Activated effector memory CD4-positive, alpha-beta T cell treated with Interleukin-2 at 50 U/mL for 16 hours (primary cell): ENCODE results near the gene INSYN2B.

ENCODE experiments used
- DNase-seq: peaks from one replicate; pipeline ENCODE4 v3.0.0-alpha.2; 2020

The INSYN2B gene

DNA sequence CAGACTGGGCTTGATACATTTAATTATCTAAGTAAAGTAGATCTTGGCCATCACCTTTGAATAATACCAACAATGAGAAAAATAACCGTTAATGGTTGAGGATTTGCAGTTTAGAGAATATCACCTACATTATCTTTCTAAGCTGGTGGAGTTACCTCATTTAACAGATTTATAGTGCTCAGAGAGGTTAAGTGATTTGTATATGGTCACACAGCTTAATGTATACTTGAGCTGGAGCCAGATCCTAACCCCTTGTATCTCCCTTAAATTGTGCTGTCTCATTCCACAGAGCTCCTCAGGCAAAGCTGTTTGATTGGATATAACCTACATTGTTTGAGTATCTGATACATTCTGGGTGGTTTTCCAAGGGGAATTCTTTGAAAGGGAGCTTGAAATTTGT, 57.8 kb downstream of the INSYN2B start:
- DNase-seq, result no peak

DNA sequence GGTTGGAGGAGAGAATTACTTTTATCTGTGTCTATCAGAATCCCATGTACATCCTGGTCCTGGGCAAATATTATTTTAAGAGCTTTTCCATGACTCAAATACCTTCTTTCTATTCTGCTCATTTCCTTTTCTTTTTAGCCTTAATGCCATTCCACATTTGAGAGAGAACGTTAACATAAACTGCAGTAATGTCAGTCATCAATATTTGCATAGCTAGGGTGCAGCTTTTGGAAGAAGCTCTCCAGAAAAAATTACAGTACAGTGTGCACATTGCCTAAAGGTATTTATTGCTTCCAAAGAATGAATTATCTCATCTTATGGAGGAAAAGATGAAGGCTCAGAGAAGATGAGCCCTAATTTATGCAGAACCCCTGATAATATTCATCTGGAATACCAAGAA, 58.3 kb downstream of the INSYN2B start:
- DNase-seq, result no peak

DNA sequence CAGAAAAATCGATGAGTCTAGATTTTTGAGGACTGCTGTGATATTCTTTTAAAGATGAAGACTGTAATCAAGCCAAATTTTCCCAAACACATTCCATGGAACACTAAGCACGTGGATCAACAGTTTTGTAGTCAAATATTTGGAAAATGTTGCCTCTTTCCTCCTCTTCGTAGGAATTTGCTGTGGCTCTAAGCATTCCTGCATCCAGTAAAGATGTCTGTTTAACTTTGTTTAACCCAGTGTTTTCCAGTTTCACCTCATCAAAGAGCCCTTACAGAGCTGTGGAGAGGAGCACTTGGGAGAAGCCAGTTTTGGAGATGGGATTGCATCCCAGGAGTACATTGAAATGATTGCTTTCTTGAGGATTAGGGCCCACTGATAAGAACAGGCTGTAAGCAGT, 58.9 kb downstream of the INSYN2B start:
- no peak for DNase-seq

DNA sequence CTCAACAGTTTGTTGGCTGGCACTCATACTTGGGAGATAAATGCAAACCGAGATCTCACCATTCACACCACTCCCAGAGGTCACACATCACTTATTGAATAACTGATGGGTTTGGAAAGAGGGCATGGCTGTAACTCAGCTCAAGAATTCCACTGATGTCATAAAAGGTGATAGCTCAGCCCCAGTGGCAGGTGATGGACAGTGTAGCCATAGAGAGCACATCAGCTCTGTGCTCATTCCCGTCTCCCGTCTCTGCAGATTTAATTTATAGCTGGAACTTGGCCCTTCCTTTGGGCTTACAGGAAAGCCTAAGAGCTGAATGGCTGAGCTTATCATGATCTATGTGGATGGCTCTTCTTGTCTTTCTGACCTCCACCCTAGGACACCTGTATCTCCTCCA, 59.8 kb downstream of the INSYN2B start:
- no peak for DNase-seq

DNA sequence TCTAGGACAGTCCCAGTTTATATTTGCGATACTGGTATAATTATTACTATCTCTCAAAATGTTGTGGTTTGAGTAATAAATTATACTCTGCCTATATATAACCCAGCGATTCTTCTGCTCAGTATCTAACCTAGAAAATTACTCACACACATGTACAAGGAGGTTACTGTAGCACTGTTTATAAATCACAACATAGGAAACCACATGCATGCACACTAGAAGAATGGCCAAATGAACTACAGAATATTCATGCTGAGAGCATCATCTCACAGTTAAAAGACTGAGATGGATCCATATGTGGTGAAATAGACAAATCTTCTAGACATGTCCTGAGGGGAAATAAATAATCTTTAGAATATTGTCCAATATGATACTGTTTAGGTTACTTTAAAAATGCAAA, 62.1 kb downstream of the INSYN2B start:
- DNase-seq, result no peak

DNA sequence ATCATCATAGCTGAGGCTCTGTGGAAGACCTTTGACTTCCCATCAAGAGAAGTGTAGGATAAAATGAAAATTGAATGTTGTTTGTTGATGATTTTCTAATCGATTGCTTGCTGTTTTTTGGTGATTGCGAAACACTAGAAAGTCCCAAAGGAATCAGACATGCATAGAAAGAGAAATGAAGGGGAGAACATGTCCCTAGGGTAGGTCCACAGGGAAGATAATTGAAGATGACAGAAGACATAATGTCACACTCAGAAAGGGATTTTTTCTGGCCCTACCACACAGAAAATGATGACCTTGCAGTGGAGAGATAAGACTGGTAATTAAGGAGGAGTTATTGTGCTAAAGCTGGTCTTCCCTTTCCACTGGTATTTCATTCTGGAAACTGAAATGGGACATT, 62.8 kb downstream of the INSYN2B start:
- DNase-seq, result no peak

DNA sequence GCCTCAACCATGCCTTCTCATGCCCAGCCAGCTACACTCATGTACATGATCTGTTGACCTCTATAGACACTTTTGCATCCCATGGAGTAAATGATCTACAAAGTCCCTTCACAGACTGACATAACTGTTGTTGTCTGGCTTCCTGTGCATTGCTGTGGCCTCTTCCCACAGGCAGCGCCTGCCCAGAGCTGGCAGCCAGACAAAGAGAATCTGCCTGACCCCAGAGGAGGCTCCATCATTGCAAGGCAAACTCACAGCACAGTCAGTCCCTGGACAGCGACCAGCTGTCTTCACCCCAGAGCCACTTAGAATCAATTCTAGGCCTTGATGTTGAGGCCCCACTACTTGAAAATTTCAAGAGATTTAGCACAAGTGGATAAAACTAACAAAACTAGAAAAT, 65.5 kb downstream of the INSYN2B start:
- no peak for DNase-seq

DNA sequence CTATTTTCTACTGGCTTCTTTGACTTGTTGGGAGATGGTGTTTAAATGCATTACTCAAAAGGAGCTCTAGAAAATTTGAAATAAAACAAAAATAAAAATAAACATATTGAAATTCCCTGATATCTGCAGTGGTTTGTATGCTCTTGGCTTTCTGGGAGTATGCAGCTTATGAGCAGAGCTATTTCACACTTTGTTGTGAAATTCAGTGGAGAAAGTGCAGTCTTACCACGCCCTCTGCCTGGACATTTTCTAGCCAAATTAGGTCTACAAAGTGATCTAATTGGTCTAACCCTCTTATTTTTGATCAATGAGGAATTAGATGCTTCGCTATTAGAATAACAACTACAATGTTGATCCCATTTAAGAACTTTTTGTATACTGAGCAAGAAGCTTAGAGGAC, 66.8 kb downstream of the INSYN2B start:
- no peak for DNase-seq

DNA sequence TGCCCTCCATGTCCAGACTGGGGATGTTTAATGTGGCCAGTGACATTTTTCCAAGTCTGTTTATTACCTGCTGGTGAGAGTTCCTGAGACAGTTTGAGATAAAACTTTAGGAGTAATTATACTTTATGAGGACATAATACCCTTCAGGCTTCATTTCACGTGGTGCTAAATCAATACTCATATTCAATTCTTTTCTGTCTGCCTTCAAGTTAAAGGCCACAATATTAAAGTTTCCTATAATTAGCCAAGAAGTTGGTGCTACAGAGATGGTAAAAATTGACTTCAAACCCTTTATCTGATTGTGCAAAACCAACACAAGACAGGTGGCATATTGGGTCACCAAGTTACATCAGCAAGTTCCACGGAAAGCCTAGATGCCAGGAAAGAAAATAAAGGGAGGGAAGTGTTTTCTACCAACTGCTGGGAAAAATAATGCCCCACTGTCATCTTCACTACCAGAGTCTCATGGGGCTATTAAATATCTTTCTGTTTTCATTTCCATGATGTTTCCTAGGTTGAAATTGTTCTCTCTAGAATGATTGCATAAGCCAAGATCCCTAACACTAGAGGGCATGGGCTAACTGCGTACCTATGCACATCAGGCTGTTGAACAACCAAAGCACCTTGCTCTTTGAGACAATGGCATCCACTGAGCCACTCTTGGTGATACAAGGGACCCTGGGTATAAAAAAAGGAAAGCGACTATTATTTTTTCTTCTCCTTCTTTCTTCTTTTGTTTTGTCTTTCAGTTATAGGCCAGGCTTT, 68.7 kb downstream of the INSYN2B start:
- DNase-seq, result no peak

DNA sequence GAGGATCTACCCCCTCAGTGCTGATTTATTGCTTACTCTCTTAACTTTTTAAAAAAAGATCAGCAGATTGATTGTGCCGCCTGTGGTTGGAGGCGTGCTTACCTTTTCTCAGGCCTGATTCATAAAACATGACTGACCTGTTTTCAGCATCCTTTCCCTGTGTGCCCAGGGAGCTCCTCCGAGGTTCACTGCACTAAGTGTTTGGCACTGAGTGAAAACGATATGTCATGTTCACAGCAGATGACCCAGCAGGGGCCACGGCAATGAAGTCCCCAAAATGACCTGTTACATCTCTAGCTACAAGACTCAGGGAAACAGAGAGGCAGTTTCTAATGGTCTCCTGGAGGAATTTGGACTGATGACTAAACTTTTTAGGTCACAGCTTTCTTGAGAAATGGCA, 69.9 kb downstream of the INSYN2B start:
- DNase-seq, result no peak

DNA sequence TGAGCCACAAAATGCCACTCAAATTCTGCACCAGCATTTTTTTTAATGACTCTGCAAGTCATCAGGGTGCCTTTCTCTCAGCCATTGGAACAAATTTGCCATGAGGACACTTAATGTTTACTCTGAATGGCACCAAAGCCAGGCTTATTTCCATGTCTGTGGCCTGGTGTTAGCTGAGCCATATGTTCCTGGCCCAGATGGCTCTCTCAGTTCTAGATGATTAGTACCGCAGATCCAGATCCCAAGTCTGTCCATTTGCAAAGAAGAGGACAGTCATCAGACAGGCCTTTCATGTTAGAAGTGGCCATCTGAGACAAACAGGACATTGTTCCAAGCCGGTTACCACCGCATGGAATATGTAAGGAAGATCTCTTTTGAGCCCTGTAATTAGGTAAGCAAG, 70.3 kb downstream of the INSYN2B start:
- no peak for DNase-seq

DNA sequence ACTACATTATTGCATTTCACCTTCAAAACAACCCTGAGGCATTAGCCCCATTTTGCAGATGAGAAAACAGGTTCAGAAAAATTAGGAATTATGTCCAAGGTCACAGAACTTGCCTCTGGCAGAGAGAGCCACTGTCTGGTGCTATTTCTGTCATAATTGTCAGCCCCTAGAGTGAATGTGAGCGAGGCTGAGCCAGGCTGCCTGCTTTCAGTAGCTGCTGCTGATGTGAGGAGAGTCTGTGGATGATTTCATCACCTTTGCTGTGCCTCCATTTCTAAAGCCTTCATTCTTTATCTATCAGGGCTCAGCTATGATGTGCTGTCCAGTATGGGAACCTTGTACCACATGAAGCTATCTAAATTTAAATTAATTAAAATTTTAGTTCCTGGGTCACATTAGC, 71.4 kb downstream of the INSYN2B start:
- DNase-seq, result no peak

DNA sequence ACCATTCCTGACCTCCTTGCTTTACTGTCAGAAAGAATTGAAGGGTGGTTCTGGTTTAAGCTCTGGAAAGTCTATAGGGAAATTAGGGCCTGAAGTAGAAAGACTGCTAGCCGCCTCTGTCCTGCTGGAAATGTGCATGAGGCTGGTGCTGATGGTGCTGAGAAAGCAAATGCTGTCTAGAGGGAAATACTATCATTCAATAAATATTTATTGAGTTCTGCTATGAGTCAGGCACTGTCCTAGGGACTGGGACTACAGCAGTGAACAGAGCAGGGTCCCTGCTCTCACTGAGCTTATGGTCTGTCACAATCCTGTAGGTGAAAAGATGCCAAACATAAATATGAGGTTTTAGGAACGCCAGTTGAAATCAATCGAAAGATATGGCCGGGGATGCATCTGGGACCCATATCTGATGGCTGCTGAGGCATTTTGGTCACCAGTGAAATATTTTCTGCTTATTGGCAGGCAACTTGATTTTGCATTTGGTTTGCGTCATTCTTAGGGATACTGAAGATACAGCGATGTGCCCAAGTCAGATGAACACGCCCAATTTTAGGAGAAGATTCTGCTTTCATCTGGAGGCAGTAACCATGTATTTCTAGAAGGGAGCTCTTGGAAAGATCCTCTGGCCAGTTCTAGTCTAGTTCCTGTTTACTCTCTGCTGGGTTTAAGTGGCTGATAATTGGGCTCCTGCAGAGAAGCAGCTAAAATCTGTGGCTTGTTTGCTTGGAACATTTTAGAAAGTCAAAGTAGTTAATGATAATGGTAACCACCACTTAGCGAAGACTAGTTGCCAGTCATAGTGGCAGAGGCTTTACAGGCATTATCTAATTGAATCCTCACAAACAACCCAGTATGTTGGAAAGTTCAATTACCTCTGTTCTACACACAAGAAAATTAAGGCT, 73.3 kb downstream of the INSYN2B start:
- DNase-seq, result no peak

DNA sequence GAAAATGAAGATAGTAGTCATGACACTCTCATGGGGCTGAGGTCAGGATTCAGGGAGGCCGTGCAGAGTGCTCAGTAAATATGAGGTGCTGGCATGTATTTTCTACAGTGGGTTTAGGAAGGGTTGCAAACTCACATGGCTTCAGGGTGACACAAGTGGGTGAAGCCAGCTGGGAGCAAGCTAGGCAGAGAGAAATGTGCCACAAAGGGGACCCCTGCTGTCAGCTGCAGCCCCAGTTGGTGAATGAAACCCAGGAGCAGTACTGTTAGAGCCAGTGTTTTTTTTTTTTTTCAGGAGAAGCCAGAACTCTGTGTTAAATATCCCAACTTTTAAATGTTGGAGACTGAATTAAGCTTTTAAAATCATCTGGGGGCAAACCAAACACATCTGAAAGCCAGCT, 75.3 kb downstream of the INSYN2B start:
- DNase-seq, result no peak

DNA sequence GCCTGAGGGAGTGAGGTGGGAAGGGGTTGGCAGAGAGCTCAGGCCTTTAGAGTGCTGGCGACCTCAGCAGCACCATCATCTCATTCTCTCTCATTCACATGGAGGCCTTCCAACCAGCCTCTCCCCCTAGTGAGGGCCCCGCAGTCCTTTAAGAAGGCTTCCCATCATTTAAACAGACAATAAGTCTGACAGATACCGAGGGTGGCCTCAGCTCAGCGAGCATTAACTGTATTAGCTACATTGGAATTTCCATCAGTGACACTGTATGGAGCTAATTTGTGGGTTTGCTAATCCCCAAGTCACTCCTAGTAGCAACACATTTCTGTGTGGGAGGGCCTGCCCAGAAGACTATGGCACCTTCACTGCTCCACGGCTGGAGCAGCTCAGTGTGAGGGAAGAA, 75.8 kb downstream of the INSYN2B start:
- DNase-seq, result no peak

DNA sequence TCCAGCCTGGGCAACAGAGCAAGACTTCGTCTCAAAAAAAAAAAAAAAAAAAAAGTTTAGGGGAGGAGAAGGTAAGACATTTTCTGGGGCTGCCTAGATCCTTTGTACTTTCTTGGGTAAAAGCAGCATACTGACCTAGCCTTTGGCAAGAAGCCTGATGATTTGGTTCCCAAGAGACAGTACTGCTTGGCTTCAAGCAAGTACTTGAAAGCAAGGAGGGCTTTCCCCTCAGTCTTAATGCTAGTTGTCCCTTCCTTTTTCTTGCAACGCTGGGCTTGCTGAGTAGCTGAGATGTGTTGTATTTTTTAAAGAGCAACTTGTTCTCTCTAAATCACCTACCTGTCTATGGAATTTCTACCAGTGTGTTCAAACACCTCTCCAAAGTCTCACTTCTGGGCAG, 76.2 kb downstream of the INSYN2B start:
- no peak for DNase-seq

DNA sequence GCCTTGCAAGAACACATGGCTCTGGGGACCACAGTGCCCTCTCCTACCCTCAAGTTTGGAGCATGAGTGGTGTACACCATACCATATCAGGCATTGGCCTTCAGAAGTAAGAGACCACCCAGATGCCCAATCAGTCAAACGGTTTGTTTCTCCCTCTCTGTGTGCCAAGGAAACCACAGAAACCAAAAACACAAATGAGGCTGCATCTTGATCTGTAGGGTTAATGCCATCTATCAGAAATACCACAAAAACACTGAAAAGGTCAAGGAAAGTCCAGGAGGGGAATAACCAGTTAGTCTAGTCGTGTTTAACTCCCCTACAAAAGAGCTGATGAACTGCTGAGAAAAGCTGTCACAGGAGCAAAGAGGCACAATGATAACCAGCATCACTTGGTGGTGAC, 78.4 kb downstream of the INSYN2B start:
- no peak for DNase-seq

DNA sequence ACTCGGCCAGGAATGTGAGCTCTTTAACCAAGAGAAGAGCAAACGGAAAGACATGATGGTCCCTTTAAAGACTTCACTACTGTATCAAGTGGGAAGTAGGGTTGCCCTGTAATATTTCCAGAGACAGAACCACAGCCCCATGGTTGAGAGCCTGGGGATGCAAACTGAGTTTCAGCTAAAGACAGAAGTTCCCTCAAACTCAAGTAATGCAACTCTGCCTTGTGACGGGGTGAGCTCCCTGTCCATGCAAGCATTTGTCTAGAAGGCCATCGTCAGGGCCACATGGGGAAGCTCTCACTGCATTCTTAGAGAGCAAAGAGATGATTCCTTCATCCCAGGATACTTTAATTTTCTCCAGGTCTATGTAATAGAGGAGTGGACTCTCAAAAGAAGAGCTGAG, 82.8 kb downstream of the INSYN2B start:
- no peak for DNase-seq

DNA sequence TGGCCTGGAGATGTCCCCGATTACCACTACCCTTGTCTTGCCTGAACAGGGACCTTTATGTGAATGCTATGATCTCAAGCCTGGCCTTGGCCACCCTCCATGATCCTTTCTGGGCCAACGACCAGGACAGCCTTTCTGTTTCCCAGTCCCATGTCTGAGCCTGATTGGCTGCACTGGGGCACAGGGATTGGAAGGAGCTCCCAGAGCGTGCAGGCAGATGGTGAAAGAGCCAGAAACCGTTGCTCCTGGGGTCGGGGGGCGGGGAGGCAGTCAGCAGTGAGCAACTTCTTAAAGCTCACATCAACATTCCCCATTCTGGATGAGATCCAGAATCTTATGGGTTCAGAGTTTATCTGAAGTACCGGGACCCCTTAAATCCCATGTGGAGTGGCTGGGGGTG, 84.4 kb downstream of the INSYN2B start:
- no peak for DNase-seq

DNA sequence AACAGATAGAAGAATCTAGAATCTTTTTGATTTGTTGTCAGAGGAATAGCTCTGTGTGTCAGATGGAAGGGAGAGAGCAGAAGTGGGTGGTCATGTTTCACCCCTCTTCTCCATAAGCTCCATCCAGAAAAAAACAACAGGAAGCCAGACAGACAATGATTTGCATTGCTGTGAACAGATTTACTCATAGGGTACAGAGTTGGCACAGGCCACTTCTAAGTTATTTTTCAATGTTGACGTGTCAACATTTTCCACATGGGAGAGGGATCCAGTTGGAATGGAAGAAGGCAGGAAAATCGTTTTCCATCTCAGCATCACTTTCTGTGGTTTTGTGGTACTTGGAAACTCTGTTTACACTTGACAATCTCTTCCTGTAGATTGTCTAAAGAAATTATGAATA, 86.7 kb downstream of the INSYN2B start:
- DNase-seq, result no peak

DNA sequence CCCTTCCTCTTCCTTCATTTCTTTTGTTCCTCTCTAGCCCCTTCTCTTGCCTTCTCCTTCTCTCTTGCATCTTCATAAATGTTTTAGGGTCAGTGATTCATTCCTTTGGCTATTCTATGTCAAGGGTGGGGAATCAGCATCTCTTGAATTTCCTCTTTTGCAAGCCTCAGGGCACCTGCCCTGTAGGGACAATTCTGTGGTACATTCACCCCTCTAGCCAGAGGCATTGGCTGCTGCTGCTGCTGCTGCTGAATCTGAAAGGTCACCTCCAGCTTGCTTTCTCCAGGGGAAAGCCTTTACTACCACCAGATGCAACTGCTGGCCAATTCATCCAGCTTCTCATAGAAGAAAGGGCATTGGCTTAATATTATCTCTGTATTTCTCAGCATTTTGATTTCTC, 87.3 kb downstream of the INSYN2B start:
- DNase-seq, result no peak

DNA sequence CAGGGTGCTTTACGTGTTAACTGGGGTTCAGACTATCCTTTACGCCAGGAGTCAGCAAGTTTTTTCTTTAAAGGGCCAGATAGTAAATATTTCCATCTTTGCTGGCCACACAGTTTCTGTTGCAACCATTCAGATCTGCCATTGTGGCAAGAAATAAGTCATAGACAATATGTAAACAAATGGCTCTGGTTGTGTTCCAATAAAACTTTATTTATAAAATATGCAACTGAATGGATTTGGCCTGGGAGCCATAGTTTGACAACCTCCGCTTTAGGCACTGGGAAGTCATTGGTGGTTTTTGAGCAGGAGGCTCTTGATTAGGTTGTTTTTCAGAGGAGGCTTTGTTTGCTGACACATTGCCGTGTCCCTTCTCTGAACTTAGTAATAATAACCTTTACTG, 90.7 kb downstream of the INSYN2B start:
- no peak for DNase-seq

DNA sequence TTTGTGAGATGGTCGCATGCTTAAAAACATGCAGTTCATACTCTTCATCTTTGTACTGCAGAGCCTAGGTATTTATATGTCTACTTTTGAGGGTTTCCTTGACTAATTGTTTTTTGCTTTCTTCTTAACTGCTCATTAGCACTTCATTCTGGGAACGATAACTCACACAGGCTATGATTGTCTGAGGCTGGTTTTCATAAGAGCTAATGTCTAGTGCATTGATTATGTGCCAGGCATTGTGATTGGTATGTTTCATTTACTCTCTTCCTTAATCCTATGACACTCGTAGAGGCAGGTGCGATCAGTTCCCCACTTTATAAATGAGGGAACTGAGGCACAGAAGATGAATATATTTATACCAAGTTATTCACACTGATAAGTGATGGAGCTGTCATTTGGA, 93.6 kb downstream of the INSYN2B start:
- DNase-seq, result no peak

DNA sequence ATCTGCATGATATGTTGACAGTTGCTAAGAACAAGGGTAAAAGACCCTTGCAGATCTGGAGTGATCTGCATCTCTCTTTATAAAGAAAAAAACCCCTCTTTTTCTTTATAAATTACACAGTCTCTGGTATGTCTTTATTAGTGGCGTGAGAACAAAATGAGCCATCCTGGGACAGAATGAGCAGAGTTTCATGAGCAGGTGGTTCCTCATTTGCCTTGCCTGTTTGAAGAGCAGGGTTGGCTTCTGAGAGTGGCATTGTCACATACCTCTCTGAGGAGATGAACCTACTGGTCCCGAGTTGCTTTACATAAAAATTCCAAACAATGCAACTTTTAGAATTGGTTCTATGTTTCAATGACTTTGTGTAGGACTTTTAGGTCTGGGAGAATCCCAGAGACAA, 94.3 kb downstream of the INSYN2B start:
- DNase-seq, result no peak
